HG03354 (cell line): ENCODE measurements around the gene EXOC6.

Source experiments
- ATAC-seq: cut with Tn5 transposase; IDR thresholded peaks from one replicate; pipeline ENCODE4 v1.9.1; 2021; ENCODE audit warnings: mild to moderate bottlenecking; ENCODE audit not compliant: unreplicated experiment, poor library complexity, severe bottlenecking

Gene EXOC6

GRCh38 chr10:92848441-92849233 is at the start of gene EXOC6:
Gene EXOC6, plus strand, starts transcription at chr10:92848520. Its CDS starts 14 bp downstream, at chr10:92848534.
- peak; percentile 87 for ATAC-seq

GRCh38 chr10:92799568-92799967 is 48.8 kb upstream of the EXOC6 start:
- no peak for ATAC-seq

DNA sequence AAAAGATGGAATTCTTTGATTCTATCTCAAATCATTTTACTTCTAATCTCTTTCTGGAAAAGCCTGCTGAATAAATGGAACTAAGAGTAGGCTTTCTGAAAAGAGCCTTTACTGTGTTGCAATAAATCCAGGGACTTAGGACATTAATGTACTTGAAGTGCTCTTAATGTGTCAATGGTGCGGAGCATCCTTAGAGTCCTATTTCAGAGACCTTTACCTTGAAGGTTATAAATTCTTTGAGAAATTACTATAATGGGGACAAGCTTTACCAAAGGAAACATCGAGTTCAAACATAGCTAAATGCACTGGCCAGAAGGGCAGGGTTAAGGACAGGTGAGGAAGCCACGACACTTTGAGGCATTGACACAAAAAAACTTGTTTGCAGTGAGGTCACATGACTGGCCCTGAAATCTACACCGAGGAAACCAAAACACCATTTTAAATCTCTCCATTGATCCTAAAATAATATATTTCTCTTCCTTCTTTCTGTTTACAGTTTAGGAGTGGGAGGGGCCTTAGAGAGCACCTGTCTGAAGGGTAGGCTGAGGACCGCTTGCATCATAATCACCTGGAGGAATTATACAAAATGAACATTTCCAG is 48.1 kb upstream of the EXOC6 start:
- no peak for ATAC-seq

GRCh38 chr10:92801978-92802872 is 46.1 kb upstream of the EXOC6 start:
- no peak for ATAC-seq

DNA sequence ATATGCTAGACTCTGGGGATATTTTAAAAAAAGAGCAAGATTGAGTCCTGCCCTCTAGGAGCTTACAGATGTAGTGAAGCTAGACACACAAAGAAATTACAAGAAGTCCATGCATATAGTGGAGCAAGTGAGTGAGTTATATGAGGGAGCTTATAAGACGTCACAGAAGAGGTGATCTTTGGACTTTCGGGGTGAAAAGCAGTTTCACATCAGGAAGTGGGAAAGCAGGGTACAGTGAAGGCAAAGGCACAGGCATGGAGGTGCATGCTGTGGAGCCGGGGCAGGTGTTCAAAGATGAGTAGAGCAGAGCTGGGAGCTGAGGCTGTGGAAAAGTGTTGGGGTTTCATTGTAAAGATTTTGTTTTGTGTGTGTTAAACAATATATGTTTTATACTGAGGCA is 38.5 kb upstream of the EXOC6 start:
- ATAC-seq, result no peak

- peak; percentile 63 for ATAC-seq
These were observed 37.3 kb upstream of the EXOC6 start for GRCh38 chr10:92810934-92811532.

GRCh38 chr10:92811986-92812385 is 36.3 kb upstream of the EXOC6 start:
- ATAC-seq, result no peak

- ATAC-seq, result no peak
These were observed 34.3 kb upstream of the EXOC6 start for GRCh38 chr10:92813979-92814378.

DNA sequence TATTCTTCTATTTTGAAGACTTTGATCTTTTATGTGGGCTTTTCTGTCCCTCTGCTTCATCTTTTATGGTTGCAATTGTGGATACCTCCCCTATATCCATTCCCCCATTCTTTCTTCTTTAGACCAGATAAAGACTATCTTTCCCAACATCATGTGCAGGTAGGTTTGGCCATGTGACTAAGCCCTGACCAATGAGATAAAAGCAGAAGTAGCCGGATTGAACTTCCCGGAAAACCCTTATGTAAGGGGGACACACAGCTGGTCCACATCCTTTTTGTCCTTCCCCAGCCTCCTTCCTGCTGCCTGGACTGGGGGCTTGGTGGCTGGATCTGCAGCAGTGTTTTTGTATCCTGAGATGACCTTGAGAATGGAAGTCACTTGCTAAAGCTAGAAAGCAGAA is 33.5 kb upstream of the EXOC6 start:
- ATAC-seq, result no peak

DNA sequence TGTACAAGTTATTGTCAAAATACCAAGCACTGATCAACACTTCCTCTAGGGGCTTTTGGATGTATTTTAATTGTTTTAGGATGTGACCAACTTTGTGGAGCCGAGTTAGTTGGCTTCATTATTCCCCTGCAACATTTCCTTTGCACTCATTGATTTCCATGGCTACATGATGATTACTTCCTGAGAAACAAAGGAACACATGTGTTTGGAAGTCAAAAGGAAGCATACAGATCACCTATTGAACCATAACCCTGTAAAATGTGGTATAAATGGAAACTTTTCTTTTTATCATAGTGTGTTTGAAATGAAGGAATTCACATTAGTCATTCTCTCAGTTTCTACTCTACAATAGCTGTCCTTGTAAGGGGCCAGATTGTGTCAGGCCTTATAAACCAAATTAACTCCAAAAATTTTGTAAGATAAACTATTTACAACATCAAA is 32.2 kb upstream of the EXOC6 start:
- no peak for ATAC-seq

- no peak for ATAC-seq
These were observed 26.2 kb upstream of the EXOC6 start for GRCh38 chr10:92822060-92822634.

- no peak for ATAC-seq
These were observed 25.4 kb upstream of the EXOC6 start for GRCh38 chr10:92822964-92823363.

DNA sequence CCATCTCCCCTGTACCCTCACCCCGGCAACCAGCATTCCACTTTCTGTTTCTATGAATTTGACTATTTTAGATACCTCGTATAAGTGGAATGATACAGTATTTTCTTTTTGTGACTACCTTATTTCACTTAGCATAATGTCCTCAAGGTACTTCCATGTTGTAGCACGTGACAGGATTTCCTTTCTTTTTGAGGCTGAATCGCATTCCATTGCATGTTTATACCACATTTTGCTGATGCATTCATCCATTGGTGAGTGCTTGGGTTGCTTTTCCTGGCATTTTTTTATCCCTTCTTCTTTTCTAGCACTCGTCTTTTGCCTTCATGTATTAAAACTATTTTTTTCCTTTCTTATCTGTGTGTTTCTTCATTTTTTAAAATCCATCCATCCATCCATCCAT is 22.3 kb upstream of the EXOC6 start:
- no peak for ATAC-seq

GRCh38 chr10:92826504-92826903 is 21.8 kb upstream of the EXOC6 start:
- ATAC-seq, result no peak

GRCh38 chr10:92829042-92829785 is 19.1 kb upstream of the EXOC6 start:
- no peak for ATAC-seq

DNA sequence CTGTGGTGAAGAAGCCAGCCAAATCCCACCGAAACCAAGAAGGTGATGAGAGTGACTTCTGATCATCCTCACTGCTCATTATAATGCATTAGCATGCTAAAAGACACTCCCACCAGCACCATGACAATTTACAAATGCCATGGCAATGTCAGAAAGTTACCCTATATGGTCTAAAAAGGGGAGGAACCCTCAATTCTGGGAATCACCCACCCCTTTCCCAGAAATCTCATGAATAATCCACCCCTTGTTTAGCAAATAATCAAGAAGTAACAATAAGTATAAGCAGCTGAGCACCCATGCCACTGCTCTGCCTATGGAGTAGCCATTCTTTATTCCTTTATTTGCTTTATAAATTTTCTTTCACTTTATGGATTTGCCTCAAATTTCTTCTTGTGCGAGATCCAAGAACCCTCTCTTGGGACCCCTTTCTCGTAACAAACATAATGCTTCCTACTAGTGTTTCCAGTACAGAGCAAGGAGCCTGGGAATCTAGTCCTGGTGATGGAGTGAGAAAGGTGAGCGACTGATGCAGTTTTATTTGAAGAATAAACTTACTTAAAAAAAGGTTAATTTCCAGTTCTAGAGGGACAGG is 18.4 kb upstream of the EXOC6 start:
- ATAC-seq, result no peak

- ATAC-seq, result no peak
These were observed 17.6 kb upstream of the EXOC6 start for GRCh38 chr10:92830478-92831389.

- no peak for ATAC-seq
These were observed 16.2 kb upstream of the EXOC6 start for GRCh38 chr10:92832121-92832520.
